GM12873 (cell line): Measurements from ENCODE around the gene CD7.

ENCODE experiments used
- TF ChIP-seq, protein P1 (sequence below): IDR thresholded peaks from 2 replicates; pipeline ENCODE4 v1.5.1; 2012; ENCODE audit warnings: low read depth, mild to moderate bottlenecking, moderate library complexity, low read length, control low read depth; ENCODE audit not compliant: insufficient read depth; ENCODE audit errors: missing control alignments

CD7 gene

DNA sequence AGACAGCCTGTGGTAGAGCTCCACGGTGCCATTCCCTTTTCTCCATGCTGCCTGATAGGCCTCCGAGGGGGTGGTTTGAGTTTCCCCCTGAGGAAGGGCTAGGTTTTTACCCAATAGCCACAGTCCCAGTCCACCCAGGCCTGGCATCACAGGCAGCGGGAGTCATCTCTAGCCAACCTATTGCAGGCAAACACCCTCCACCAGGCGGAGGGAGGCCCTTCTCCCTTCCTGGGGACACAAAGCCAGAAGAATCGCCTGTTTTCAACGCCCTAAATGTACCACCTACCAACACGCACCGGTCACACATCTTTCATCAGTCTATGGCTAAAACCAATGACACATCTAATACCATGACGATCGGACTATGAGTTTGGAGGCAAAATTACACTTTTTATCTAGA, 51.3 kb downstream of the CD7 start:
- TF ChIP-seq, protein P1, sequence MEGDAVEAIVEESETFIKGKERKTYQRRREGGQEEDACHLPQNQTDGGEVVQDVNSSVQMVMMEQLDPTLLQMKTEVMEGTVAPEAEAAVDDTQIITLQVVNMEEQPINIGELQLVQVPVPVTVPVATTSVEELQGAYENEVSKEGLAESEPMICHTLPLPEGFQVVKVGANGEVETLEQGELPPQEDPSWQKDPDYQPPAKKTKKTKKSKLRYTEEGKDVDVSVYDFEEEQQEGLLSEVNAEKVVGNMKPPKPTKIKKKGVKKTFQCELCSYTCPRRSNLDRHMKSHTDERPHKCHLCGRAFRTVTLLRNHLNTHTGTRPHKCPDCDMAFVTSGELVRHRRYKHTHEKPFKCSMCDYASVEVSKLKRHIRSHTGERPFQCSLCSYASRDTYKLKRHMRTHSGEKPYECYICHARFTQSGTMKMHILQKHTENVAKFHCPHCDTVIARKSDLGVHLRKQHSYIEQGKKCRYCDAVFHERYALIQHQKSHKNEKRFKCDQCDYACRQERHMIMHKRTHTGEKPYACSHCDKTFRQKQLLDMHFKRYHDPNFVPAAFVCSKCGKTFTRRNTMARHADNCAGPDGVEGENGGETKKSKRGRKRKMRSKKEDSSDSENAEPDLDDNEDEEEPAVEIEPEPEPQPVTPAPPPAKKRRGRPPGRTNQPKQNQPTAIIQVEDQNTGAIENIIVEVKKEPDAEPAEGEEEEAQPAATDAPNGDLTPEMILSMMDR: no peak
